HG03103 (cell line): Measurements from ENCODE around the gene IFITM5.

Experiments
- ATAC-seq: cut with Tn5 transposase; IDR thresholded peaks from one replicate; pipeline ENCODE4 v1.9.1; 2021; ENCODE audit warnings: low read depth; ENCODE audit not compliant: unreplicated experiment

IFITM5 gene

GRCh38 chr11:285021-285893 is 14.1 kb downstream of the IFITM5 start:
- ATAC-seq = no peak

GRCh38 chr11:284105-285020 is 15.0 kb downstream of the IFITM5 start:
- ATAC-seq = no peak

GRCh38 chr11:283405-284104 is 15.8 kb downstream of the IFITM5 start:
- ATAC-seq = no peak

- ATAC-seq = no peak
Measured at GRCh38 chr11:282630-283360, 16.5 kb downstream of the IFITM5 start.

- no peak for ATAC-seq
Measured at GRCh38 chr11:282171-282570, 17.2 kb downstream of the IFITM5 start.

GRCh38 chr11:281486-282161 is 17.7 kb downstream of the IFITM5 start:
- no peak for ATAC-seq

GRCh38 chr11:280706-281485 is 18.4 kb downstream of the IFITM5 start:
- ATAC-seq = no peak

GRCh38 chr11:279966-280705 is 19.2 kb downstream of the IFITM5 start:
- no peak for ATAC-seq

GRCh38 chr11:279040-279965 is 20.0 kb downstream of the IFITM5 start:
- ATAC-seq = no peak

- no peak for ATAC-seq
Measured at GRCh38 chr11:278001-278951, 21.1 kb downstream of the IFITM5 start, which contains the start of gene NLRP6. Gene NLRP6 (plus strand): TSS chr11:278407. CDS start chr11:278570, 163 bp downstream.

GRCh38 chr11:276219-276618 is 23.1 kb downstream of the IFITM5 start:
- ATAC-seq = no peak

GRCh38 chr11:272931-273198 is 26.5 kb downstream of the IFITM5 start:
- no peak for ATAC-seq

- ATAC-seq = no peak
Measured at GRCh38 chr11:272195-272930, 27.0 kb downstream of the IFITM5 start.

GRCh38 chr11:271319-271715 is 28.0 kb downstream of the IFITM5 start:
- no peak for ATAC-seq

GRCh38 chr11:270451-271318 is 28.6 kb downstream of the IFITM5 start:
- no peak for ATAC-seq
